GM18511 (cell line): ENCODE measurements around the gene TAF11L8.
"Not testable (repeated sequence)": the region's sequence is repeated elsewhere in the genome, so short reads cannot be mapped to it uniquely, and the experiment has no call there.

Source experiments
- ATAC-seq: cut with Tn5 transposase; IDR thresholded peaks from one replicate; pipeline ENCODE4 v1.9.1; 2021; ENCODE audit warnings: mild to moderate bottlenecking, moderate library complexity; ENCODE audit not compliant: unreplicated experiment

Gene TAF11L8

GRCh38 chr5:17590860-17591259 is at the start of gene TAF11L8:
TSS of gene TAF11L8 (minus strand) at chr5:17590960.
- ATAC-seq: not testable (repeated sequence)

GRCh38 chr5:17634160-17634559 is 43.4 kb upstream of the TAF11L8 start, which contains the start of gene TAF11L14:
TSS of gene TAF11L14 (plus strand) at chr5:17634460.
- ATAC-seq: no peak

GRCh38 chr5:17631788-17632187 is 41.0 kb upstream of the TAF11L8 start, which contains the start of gene TAF11L13:
TSS of gene TAF11L13 (plus strand) at chr5:17632088.
- ATAC-seq: not testable (repeated sequence)

- ATAC-seq: no peak
These were observed 34.9 kb upstream of the TAF11L8 start for GRCh38 chr5:17625686-17626085.

GRCh38 chr5:17620627-17621026 is 29.9 kb upstream of the TAF11L8 start:
- no peak for ATAC-seq

- no peak for ATAC-seq
These were observed 28.6 kb upstream of the TAF11L8 start for GRCh38 chr5:17619354-17619753.

- ATAC-seq: no peak
These were observed 24.3 kb upstream of the TAF11L8 start for GRCh38 chr5:17614872-17615605.

GRCh38 chr5:17610092-17610491 is 19.3 kb upstream of the TAF11L8 start, which contains the start of gene TAF11L12:
TSS of gene TAF11L12 (plus strand) at chr5:17610392.
- not testable (repeated sequence) for ATAC-seq

- not testable (repeated sequence) for ATAC-seq
These were observed 16.7 kb upstream of the TAF11L8 start for GRCh38 chr5:17607461-17607860.

- ATAC-seq: no peak
These were observed 14.2 kb upstream of the TAF11L8 start for GRCh38 chr5:17604951-17605350.

- not testable (repeated sequence) for ATAC-seq
These were observed 13.1 kb upstream of the TAF11L8 start, which contains the start of gene TAF11L11 for GRCh38 chr5:17603880-17604279. TSS of gene TAF11L11 (plus strand) at chr5:17604183.

GRCh38 chr5:17597728-17598127 is 7.0 kb upstream of the TAF11L8 start, which contains the start of gene TAF11L10:
TSS of gene TAF11L10 (minus strand) at chr5:17597828.
- ATAC-seq: not testable (repeated sequence)

- not testable (repeated sequence) for ATAC-seq
These were observed 3.5 kb upstream of the TAF11L8 start, which contains the start of gene TAF11L9 for GRCh38 chr5:17594255-17594654. TSS of gene TAF11L9 (minus strand) at chr5:17594394.

GRCh38 chr5:17585658-17586057 is 5.1 kb downstream of the TAF11L8 start, which contains the start of gene TAF11L7:
TSS of gene TAF11L7 (minus strand) at chr5:17585758.
- not testable (repeated sequence) for ATAC-seq
